IMR-90 (cell line): Measurements from ENCODE around the gene M6PR.

ENCODE experiments used
- BHLHE40 ChIP-seq: fragments of 150-350 bp; IDR thresholded peaks from 2 replicates; pipeline ENCODE4 v1.6.1; 2016; ENCODE audit warnings: mild to moderate bottlenecking, low read depth, low read length
- CEBPB ChIP-seq: IDR thresholded peaks from 2 replicates; pipeline ENCODE4 v1.6.1; 2012; ENCODE audit warnings: low read depth, low read length, improper control_type of control experiment
- CTCF ChIP-seq: conservative IDR thresholded peaks from 2 replicates; pipeline ENCODE4 v1.5.1; 2012; ENCODE audit warnings: mild to moderate bottlenecking, low read depth, low read length, improper control_type of control experiment
- MXI1 ChIP-seq: IDR thresholded peaks from 2 replicates; pipeline ENCODE4 v1.6.1; 2012; ENCODE audit warnings: low read depth, mild to moderate bottlenecking, low read length, moderate library complexity, borderline replicate concordance
- POLR2A ChIP-seq: IDR thresholded peaks from 2 replicates; pipeline ENCODE4 v1.6.1; 2012; ENCODE audit warnings: mild to moderate bottlenecking, low read depth, low read length
- RFX5 ChIP-seq: IDR thresholded peaks from 2 replicates; pipeline ENCODE4 v1.8.0; 2012; ENCODE audit warnings: low read depth, mild to moderate bottlenecking, low read length, moderate library complexity

- no peak for TF ChIP-seq CTCF
- no peak for TF ChIP-seq POLR2A
- no peak for TF ChIP-seq RFX5
- no peak for TF ChIP-seq MXI1
- no peak for TF ChIP-seq BHLHE40
- no peak for TF ChIP-seq CEBPB
Observed at GRCh38 chr12:8891976-8892375, 57.5 kb downstream of the M6PR start.
